Activated T-cell treated with anti-CD3 and anti-CD28 coated beads, Interleukin-2, amount 50 U/mL, for 24 hours (primary cell): Measurements from ENCODE around the gene FFAR1.

Experiments
- DNase-seq: peaks from one replicate; pipeline ENCODE4 v3.0.0-alpha.2; 2020
- H3K27ac Mint-ChIP-seq: 2 replicates; pipeline ENCODE4 v1.8.0; 2020; ENCODE audit warnings: mild to moderate bottlenecking, mixed read lengths
- H3K27me3 Mint-ChIP-seq: 2 replicates; pipeline ENCODE4 v1.8.0; 2020; ENCODE audit warnings: mixed read lengths
- H3K36me3 Mint-ChIP-seq: 2 replicates; pipeline ENCODE4 v1.8.0; 2020; ENCODE audit warnings: low read depth, mixed read lengths
- H3K4me1 Mint-ChIP-seq: 2 replicates; pipeline ENCODE4 v1.8.0; 2020; ENCODE audit warnings: low read depth, mixed read lengths
- H3K4me3 Mint-ChIP-seq: 2 replicates; pipeline ENCODE4 v1.8.0; 2020; ENCODE audit warnings: mild to moderate bottlenecking, moderate library complexity, mixed read lengths
- H3K9me3 Mint-ChIP-seq: 2 replicates; pipeline ENCODE4 v1.8.0; 2020; ENCODE audit warnings: mixed read lengths

The FFAR1 gene

GRCh38 chr19:35347171-35347929 lies at the start of gene FFAR1:
Gene FFAR1, plus strand, starts transcription at chr19:35347902. Its CDS starts 3,650 bp downstream, at chr19:35351552.
- no peaks in the 10 kb centered on the region for H3K9me3 Mint-ChIP-seq

DNA sequence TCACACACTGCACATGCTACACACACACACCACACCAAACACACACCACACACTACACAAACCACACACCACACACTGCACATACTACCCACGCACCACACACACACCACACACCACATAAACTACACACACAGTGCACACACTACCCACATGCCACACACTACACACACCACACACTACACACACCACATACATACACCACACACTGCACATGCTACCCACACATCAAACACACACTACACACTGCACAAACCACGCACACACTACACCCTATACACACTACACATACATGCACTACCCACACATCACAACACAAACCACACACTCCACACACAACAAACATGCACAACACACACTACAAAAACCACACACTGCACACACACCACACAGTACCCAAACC lies 49.8 kb upstream of the FFAR1 start:
- H3K36me3 Mint-ChIP-seq, result no peaks in the 10 kb centered on the region
- H3K4me3 Mint-ChIP-seq, result no peak overlapping the region
- H3K4me1 Mint-ChIP-seq, result no peaks in the 10 kb centered on the region
- no peaks in the 10 kb centered on the region for H3K9me3 Mint-ChIP-seq
- H3K27me3 Mint-ChIP-seq, result no peaks in the 10 kb centered on the region
- no peak overlapping the region for H3K27ac Mint-ChIP-seq
- DNase-seq, result no peak

More at GRCh38 chr19:35347171-35347929, at the start of gene FFAR1:
- no peaks in the 10 kb centered on the region for H3K36me3 Mint-ChIP-seq
- H3K27me3 Mint-ChIP-seq, result peaks cover 4% of the 10 kb centered on the region
- peak within 1 kb of the TSS; percentile 94 for H3K27ac Mint-ChIP-seq
- DNase-seq, result peak; percentile 77
- peaks cover 44% of the 10 kb centered on the region for H3K4me1 Mint-ChIP-seq
- H3K4me3 Mint-ChIP-seq, result peak within 1 kb of the TSS; percentile 70

DNA sequence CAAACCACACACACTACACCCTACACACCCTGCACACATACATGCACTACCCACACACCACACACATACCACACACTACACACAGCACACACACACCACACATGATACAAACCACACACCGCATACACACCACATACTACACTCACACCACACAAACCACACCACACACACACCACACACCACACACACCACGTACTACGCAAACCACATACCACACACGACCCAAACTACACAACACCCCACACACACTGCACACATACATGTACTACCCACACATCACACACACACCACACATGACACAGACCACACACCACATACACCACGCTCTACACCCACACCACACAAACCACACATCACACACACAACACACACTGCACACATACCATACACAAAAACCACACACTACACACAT lies 49.1 kb upstream of the FFAR1 start:
- H3K27me3 Mint-ChIP-seq, result no peaks in the 10 kb centered on the region
- DNase-seq, result no peak
- H3K4me1 Mint-ChIP-seq, result no peaks in the 10 kb centered on the region
- H3K4me3 Mint-ChIP-seq, result no peak overlapping the region
- H3K9me3 Mint-ChIP-seq, result no peaks in the 10 kb centered on the region
- H3K36me3 Mint-ChIP-seq, result no peaks in the 10 kb centered on the region
- no peak overlapping the region for H3K27ac Mint-ChIP-seq

GRCh38 chr19:35299523-35300338 lies 48.0 kb upstream of the FFAR1 start:
- no peaks in the 10 kb centered on the region for H3K27me3 Mint-ChIP-seq
- no peaks in the 10 kb centered on the region for H3K4me1 Mint-ChIP-seq
- H3K4me3 Mint-ChIP-seq, result no peak overlapping the region
- no peak overlapping the region for H3K27ac Mint-ChIP-seq
- no peaks in the 10 kb centered on the region for H3K9me3 Mint-ChIP-seq
- H3K36me3 Mint-ChIP-seq, result no peaks in the 10 kb centered on the region
- DNase-seq, result no peak

GRCh38 chr19:35300339-35300649 lies 47.4 kb upstream of the FFAR1 start:
- no peaks in the 10 kb centered on the region for H3K36me3 Mint-ChIP-seq
- no peak overlapping the region for H3K27ac Mint-ChIP-seq
- H3K4me1 Mint-ChIP-seq, result no peaks in the 10 kb centered on the region
- H3K4me3 Mint-ChIP-seq, result no peak overlapping the region
- H3K9me3 Mint-ChIP-seq, result no peaks in the 10 kb centered on the region
- no peak for DNase-seq
- no peaks in the 10 kb centered on the region for H3K27me3 Mint-ChIP-seq

DNA sequence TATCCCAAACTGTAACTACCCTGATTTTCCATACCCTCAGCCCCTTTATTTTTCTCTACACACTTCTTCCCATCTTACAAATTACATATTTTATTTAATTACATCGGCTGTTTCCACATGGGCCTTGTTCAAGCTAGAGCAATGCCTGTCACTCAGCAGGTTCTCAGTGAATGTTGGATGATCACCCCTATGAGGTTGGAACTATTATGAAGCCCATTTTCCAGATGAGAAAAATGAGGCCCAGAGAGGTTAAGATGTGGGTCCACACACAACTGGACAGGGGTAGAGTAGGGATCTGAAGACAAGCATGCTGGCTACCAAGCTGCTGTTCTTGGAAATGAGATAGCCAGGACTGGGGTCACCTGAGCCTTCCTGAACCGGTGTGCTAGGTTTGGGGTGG lies 45.7 kb upstream of the FFAR1 start:
- DNase-seq, result no peak
- H3K4me3 Mint-ChIP-seq, result no peak overlapping the region
- H3K9me3 Mint-ChIP-seq, result no peaks in the 10 kb centered on the region
- no peaks in the 10 kb centered on the region for H3K27me3 Mint-ChIP-seq
- H3K27ac Mint-ChIP-seq, result no peak overlapping the region
- no peaks in the 10 kb centered on the region for H3K4me1 Mint-ChIP-seq
- no peaks in the 10 kb centered on the region for H3K36me3 Mint-ChIP-seq

- no peaks in the 10 kb centered on the region for H3K9me3 Mint-ChIP-seq
- H3K27ac Mint-ChIP-seq, result no peak overlapping the region
- no peaks in the 10 kb centered on the region for H3K27me3 Mint-ChIP-seq
- no peaks in the 10 kb centered on the region for H3K36me3 Mint-ChIP-seq
- DNase-seq, result no peak
- H3K4me3 Mint-ChIP-seq, result no peak overlapping the region
- no peaks in the 10 kb centered on the region for H3K4me1 Mint-ChIP-seq
Observed at GRCh38 chr19:35302446-35302845, 45.3 kb upstream of the FFAR1 start.

DNA sequence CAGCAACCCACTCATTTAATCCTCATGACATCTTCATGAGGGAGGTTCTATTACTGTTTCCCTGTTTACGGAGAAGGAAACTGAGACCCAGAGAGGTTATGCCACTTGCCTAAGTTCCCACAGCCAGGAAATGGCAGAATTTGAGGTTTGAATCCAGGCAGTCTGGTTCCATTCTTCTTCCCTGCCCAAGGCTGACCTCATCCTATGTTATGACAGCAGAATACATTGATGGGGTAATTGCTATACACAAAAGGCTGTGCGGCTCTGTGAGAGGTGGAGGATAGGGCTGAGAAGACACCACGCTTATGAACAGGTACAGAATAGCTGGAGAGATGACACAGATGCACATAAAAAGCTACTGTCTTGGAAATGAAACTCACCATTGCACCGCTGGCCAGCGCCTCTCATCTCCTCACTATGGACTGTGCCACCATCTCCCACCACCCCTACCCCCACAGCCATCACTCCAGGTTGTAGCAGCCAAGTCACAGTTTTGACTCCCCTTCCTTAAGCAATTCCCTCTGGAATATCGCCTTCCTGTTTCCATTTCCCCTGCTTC lies 44.3 kb upstream of the FFAR1 start:
- DNase-seq, result no peak
- H3K4me1 Mint-ChIP-seq, result no peaks in the 10 kb centered on the region
- H3K27me3 Mint-ChIP-seq, result no peaks in the 10 kb centered on the region

GRCh38 chr19:35304036-35304435 lies 43.7 kb upstream of the FFAR1 start:
- no peaks in the 10 kb centered on the region for H3K9me3 Mint-ChIP-seq
- H3K27me3 Mint-ChIP-seq, result no peaks in the 10 kb centered on the region
- H3K4me3 Mint-ChIP-seq, result no peak overlapping the region
- no peaks in the 10 kb centered on the region for H3K4me1 Mint-ChIP-seq
- H3K27ac Mint-ChIP-seq, result no peak overlapping the region
- no peak for DNase-seq
- H3K36me3 Mint-ChIP-seq, result no peaks in the 10 kb centered on the region

More for the DNA sequence above, 44.3 kb upstream of the FFAR1 start:
- Mint-ChIP-seq H3K9me3 (no peaks in the 10 kb centered on the region), H3K27ac (no peak overlapping the region), H3K4me3 (no peak overlapping the region), H3K36me3 (no peaks in the 10 kb centered on the region)

DNA sequence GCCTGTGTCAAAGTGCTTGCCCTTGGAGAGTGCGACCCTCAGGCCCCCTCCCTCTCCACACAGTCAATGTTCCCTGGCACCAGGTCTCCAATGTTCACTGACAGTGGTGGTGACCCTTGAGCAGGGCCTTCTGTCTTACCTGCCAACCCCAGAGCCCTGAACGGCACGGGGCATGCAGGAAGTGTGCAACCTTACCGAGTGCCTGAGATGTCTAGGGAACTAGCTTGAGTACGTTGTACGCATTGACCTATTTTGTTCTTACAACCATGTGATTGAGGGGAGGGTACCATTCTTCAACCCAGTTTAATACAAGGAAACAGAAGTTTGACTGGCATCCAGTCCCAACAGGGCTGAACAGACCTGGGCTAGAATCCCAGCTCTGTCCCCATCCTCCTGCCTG lies 42.5 kb upstream of the FFAR1 start:
- no peaks in the 10 kb centered on the region for H3K36me3 Mint-ChIP-seq

DNA sequence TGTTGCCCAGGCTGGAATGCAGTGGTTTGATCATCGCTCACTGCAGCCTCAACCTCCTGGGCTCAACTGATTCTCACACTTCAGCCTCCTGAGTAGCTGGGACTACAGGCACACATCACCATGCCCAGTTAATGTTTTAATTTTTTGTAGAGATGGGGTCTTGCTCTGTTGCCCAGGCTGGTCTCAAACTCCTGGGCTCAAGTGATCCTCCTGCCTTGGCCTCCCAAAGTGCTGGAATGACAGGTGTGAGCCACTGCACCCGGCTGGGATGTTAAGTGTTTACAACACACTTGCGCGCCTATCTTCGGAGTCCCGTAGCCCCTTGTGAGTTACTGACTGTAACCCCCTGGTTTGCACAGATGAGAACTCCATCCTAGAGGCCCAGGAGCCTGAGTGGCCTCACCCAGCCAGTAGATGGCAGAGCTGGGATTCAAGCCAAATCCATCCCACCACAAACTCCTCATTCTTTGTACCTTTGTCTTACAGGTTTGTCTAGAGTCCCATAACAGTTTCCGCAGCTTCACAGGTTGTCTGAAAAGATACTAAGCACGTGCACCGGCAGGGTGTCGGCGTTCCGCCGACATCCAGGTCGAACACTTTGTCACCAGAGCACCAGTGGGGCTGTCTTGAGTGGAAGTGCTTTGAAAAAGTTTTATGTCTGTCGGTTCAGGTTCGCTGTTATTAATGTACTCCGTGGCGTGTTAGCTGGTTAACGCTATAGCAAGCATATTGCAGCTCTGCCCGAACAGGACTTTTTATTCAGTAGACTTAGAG lies 41.0 kb upstream of the FFAR1 start:
- no peaks in the 10 kb centered on the region for H3K36me3 Mint-ChIP-seq
- peaks cover 2% of the 10 kb centered on the region for H3K4me1 Mint-ChIP-seq
- no peak overlapping the region for H3K4me3 Mint-ChIP-seq
- no peaks in the 10 kb centered on the region for H3K27me3 Mint-ChIP-seq
- no peak overlapping the region for H3K27ac Mint-ChIP-seq
- no peak for DNase-seq
- H3K9me3 Mint-ChIP-seq, result no peaks in the 10 kb centered on the region

More for the DNA sequence above, 42.5 kb upstream of the FFAR1 start:
- Mint-ChIP-seq H3K27me3 (no peaks in the 10 kb centered on the region), H3K4me1 (peaks cover under 1% of the 10 kb centered on the region), H3K4me3 (no peak overlapping the region), H3K27ac (no peak overlapping the region), H3K9me3 (no peaks in the 10 kb centered on the region)
- no peak for DNase-seq

GRCh38 chr19:35307931-35308330 lies 39.8 kb upstream of the FFAR1 start:
- no peak overlapping the region for H3K4me3 Mint-ChIP-seq
- no peaks in the 10 kb centered on the region for H3K36me3 Mint-ChIP-seq
- H3K4me1 Mint-ChIP-seq, result peaks cover 2% of the 10 kb centered on the region
- no peak overlapping the region for H3K27ac Mint-ChIP-seq
- no peaks in the 10 kb centered on the region for H3K9me3 Mint-ChIP-seq
- no peak for DNase-seq
- H3K27me3 Mint-ChIP-seq, result no peaks in the 10 kb centered on the region

DNA sequence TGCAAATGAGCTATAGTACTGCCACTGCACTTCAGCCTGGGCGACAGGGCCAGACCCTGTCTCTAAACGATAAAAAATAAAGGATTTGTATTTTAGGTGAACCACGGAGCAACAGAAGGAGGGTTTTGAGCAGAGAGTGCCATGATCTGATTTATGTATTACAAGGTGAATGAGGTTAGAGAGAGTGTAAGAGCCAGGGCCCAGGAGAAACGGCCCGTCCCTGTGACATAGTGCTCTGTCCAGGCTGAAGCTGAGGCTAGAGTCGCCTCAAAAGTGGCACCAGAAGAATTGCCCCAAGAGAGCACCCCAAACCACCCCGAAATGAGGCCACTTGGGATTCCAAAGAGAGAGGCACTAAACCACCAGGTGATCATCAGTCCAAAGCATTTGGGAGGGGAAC lies 38.8 kb upstream of the FFAR1 start:
- Mint-ChIP-seq H3K36me3 (no peaks in the 10 kb centered on the region), H3K4me3 (no peak overlapping the region), H3K27me3 (no peaks in the 10 kb centered on the region), H3K27ac (no peak overlapping the region), H3K4me1 (peaks cover 2% of the 10 kb centered on the region), H3K9me3 (no peaks in the 10 kb centered on the region)
- no peak for DNase-seq

GRCh38 chr19:35309481-35310279 lies 38.0 kb upstream of the FFAR1 start:
- DNase-seq, result no peak
- H3K27ac Mint-ChIP-seq, result no peak overlapping the region
- H3K9me3 Mint-ChIP-seq, result no peaks in the 10 kb centered on the region
- H3K36me3 Mint-ChIP-seq, result no peaks in the 10 kb centered on the region
- H3K27me3 Mint-ChIP-seq, result no peaks in the 10 kb centered on the region
- H3K4me3 Mint-ChIP-seq, result no peak overlapping the region
- peaks cover 2% of the 10 kb centered on the region for H3K4me1 Mint-ChIP-seq
